NCI-H82 treated with DMSO at 0.1 percent for 48 hours (cell line): ENCODE results near the gene ABCA4.

Experiments
- DNase-seq: peaks from one replicate; lab custom pipeline; 2025; ENCODE audit not compliant: unreplicated experiment; lab: John Stamatoyannopoulos, UW

The ABCA4 gene

GRCh38 chr1:94084085-94084484 lies 36.9 kb downstream of the ABCA4 start:
- DNase-seq, result no peak

- peak; percentile 27 for DNase-seq
Measured at GRCh38 chr1:94083681-94084080, 37.3 kb downstream of the ABCA4 start.

GRCh38 chr1:94081566-94082344 lies 39.2 kb downstream of the ABCA4 start:
- no peak for DNase-seq

DNA sequence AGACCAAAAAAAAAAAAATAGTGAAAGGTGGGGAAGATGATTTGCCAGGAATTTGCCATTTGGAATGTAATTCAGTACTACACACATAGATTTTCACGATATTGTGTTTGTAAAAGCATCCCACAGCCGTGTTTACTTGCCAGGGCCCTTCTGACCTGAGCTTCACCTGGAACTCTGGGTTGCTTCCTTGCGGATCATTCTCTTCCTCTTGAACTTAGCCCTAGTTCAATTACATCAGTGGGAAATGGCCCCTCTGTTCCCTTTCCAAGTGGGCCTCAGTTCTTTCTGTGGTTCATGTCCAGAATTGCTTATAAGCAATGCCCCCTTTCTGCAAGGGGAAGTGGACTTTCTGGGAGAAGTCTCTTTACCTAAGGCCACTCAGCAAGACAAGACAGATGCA lies 41.0 kb downstream of the ABCA4 start:
- no peak for DNase-seq

GRCh38 chr1:94079080-94079940 lies 41.6 kb downstream of the ABCA4 start:
- DNase-seq, result no peak

DNA sequence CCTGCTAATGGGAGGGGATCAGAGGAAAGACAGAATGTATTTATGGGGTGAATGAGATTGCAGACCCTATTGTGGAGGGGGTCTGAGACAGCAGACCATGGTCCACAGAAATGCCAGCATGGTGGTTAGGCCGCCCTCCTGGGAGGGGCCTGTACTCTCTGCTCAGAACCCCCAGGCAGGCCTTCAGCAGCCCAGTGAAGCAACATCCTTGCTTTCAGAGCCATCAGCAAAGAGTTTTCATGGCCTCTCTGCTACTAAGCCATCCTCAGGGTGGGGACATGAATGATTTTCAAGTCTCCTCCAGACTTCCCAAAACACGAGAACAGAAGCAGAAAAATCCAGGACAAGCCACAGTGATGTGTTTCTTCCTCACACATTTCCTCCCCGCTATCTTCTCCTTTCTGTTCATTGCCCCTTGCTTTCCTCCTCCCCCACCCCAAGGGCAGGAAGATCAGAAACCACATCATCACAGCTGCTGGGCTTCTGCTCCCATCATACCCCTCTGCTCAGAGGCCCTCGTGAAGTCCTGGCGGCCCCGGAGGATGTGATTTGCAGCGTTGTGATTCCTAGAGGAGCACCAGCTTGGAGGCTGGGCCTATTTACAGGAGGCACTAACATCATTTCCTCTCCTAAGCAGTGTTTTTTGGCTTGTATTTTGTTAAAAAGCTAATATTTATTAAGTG lies 48.0 kb downstream of the ABCA4 start:
- no peak for DNase-seq

GRCh38 chr1:94071976-94072375 lies 49.0 kb downstream of the ABCA4 start:
- DNase-seq, result no peak

DNA sequence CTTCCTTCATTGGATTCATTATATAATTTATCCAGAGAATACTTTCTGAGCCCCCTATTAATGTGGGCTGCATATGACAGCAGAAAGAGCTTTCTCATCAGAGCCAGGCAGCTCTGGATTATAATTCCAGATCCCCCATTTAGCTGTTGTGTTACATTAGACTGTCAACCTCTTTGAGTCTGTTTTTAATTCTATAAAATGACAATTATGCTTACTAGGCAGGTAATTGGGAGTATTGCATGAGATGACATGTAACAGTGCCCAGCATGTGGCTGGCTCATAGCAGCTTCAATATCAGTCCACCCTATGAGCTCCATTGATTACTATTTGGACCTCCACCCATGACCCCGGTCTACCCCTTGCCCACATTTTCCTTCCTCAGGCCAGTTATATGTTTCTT lies 49.6 kb downstream of the ABCA4 start:
- no peak for DNase-seq

DNA sequence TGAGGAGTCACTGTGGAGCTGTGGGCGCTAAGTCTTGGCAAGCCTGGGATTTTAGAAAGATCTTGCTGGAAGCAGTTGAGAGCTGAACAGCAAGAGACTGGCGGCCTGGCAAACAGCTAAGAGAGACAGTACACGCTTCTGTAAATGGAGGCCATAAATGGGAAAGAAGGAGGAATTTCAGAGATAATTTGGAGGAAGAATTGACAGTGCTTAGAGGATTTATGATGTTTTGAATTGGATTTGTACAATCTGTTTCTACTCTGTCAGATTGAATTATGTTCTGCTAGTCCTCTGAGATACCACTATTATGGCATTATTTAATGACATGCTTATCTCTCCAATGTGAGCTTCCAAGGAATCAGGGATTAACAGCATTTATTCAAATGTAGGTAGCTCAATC lies 50.1 kb downstream of the ABCA4 start:
- DNase-seq, result peak; percentile 25

- DNase-seq, result no peak
Measured at GRCh38 chr1:94069919-94070285, 51.0 kb downstream of the ABCA4 start.

DNA sequence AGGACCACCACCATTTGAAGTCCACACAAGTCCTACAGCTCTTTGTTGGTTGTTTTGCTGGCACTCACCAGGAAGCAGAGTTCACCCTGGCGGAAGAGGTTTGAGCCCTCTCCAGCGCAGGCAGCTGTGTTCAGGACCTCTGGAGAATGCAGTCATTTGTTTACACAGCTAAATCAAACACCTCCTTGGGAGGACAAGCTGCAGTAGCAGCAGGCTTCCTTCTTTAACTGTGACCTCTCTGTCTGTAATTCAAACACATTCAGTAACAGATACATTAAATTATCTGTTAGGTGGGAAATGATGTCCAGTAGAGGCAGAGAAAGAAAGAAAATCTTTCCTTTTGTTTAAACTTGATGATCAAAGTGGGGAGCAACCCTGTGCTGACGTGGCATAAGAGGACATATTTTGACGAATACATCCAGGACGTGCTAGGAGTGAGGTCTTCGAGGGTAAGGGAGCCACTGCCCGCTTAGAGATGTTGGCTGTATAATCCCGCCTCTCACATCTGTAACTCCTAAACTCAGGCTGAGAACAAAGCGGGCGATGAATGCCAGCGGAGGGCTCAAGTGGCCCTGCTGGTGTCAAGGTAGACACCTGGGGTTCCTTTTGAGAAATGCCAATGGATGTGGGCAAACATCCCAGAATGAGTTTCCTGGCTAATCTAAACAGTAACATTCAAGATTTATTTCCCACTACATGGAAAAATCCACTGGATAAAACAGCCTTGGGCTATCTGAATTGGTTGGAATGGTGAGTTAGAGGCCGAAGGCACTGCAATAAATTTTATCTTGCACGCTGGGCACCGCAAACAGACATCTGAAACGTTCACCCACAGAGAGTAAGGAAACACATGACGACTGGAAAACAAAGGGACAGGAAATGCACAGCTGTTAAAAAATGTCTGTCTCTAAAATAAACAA lies 51.7 kb downstream of the ABCA4 start:
- no peak for DNase-seq

DNA sequence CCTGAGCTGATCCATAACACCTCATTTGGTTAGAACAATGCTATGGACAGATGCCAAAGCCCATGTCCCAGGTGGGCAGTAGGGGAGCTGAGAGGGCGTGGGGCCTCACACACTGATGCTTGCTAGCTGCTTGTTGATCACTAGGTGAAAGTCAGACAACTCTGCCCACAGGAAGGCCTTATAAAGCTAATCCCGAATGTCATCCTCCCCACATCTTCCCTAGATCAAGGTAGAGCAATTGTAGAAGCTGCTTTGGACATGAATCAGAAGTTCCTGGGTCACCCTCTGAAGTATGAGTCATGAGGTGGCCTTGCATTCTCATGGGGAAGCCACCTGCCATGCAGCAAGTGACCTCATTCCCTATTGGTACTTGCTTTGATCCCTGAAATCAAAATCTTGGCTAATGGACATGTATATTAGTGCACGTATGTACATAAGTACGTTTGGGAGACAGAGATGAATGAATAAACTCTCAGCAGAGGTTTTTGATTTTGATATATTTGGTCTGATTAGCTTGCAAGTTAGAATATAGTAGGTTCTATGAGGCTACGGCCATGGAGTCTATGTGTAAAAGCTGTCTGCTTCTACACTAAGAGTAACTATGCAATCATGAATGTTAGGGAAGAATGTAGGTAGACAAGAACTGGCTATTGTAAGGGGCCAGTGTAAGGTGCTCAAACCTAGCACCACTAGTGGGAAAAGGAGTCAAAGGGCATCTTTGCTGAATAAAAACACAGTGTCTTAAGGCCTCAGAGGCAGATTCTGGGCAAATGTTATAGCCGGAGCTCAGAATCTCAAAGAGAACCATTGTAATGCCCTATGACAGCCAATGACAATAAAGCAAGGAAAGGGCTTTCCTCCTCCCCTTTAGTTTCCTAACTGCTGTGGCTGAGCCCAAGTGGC lies 52.6 kb downstream of the ABCA4 start:
- DNase-seq, result no peak

DNA sequence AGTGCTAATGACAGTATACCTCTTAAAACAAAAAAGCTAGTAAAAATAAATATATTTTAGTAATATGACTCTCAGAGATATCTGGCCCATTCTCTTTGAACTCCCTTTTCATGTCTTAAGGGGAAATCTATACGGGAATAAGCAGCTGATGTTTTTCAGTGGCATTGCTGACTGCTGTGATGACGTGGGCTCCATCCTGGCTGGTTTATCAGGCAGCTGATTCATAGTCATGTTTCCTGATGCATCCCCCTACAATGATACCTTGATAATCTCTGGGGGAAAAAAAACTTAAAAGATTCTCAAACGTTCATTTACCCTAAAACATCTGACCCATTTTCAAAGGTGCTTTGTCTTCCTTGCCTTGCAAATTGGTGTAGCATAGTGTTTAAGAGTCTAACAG lies 53.8 kb downstream of the ABCA4 start:
- DNase-seq, result no peak

- no peak for DNase-seq
Measured at GRCh38 chr1:94063379-94063778, 57.6 kb downstream of the ABCA4 start.

GRCh38 chr1:94061513-94062443 lies 59.2 kb downstream of the ABCA4 start:
- peak; percentile 32 for DNase-seq

GRCh38 chr1:94060720-94061119 lies 60.2 kb downstream of the ABCA4 start:
- DNase-seq, result no peak

GRCh38 chr1:94058766-94059165 lies 62.2 kb downstream of the ABCA4 start:
- DNase-seq, result no peak

- DNase-seq, result no peak
Measured at GRCh38 chr1:94056996-94057395, 64.0 kb downstream of the ABCA4 start.

- DNase-seq, result no peak
Measured at GRCh38 chr1:94056171-94056570, 64.8 kb downstream of the ABCA4 start.
